ENCODE results near the gene ABHD16A. TPM values are rescaled to one million over a fixed set of nuclear protein-coding genes. Genes with fewer than 3 reads are reported as not detected.

Gene ABHD16A
- total RNA-seq, 1 donor = 43.4 TPM

- no peaks in the 10 kb centered on the region for H3K4me1 ChIP-seq (ENCODE audit: insufficient read depth, low read length)
These were observed 5.1 kb upstream of the ABHD16A start for GRCh38 chr6:31708224-31708623.

GRCh38 chr6:31707701-31708100, 4.6 kb upstream of the ABHD16A start:
- H3K27me3 ChIP-seq (ENCODE audit: insufficient read depth, low read length) = peaks cover 6% of the 10 kb centered on the region
- no peak overlapping the region for H3K4me3 ChIP-seq (ENCODE audit: insufficient read depth, low read length)
- H3K4me2 ChIP-seq (ENCODE audit: insufficient read depth, low read length) = no peak overlapping the region

More at GRCh38 chr6:31708224-31708623, 5.1 kb upstream of the ABHD16A start:
- Histone ChIP-seq H3K4me3 (ENCODE audit: insufficient read depth, low read length) (no peak overlapping the region), H3K27ac (ENCODE audit: low read depth, low read length) (no peak overlapping the region), H3K9me3 (ENCODE audit: low read depth, low read length) (no peaks in the 10 kb centered on the region), H3K79me2 (ENCODE audit: insufficient read depth, low read length) (no peaks in the 10 kb centered on the region), H3K36me3 (ENCODE audit: insufficient read depth, low read length) (no peaks in the 10 kb centered on the region), H3K27me3 (ENCODE audit: insufficient read depth, low read length) (peaks cover 6% of the 10 kb centered on the region), H3K4me2 (ENCODE audit: insufficient read depth, low read length) (no peak overlapping the region), H4K20me1 (ENCODE audit: insufficient read depth, low read length) (no peaks in the 10 kb centered on the region), H2AFZ (ENCODE audit: low read length) (no peak overlapping the region)
- DNase-seq (ENCODE audit: insufficient read length, low spot score, missing footprints) = no peak
- TF ChIP-seq CTCF (IDR thresholded peaks at IDR 0.05; ENCODE audit: extremely low read depth, low read depth, low read length) = no peak

GRCh38 chr6:31706599-31706998, 3.5 kb upstream of the ABHD16A start, which contains the start of gene LY6G6F:
TSS of gene LY6G6F (plus strand) at chr6:31706866. CDS start at chr6:31706907, 41 bp downstream.
- Histone ChIP-seq H3K27ac (ENCODE audit: low read depth, low read length) (no peak within 1 kb of the TSS), H3K27me3 (ENCODE audit: insufficient read depth, low read length) (no peaks in the 10 kb centered on the region), H3K4me3 (ENCODE audit: insufficient read depth, low read length) (no peak within 1 kb of the TSS), H2AFZ (ENCODE audit: low read length) (no peak within 1 kb of the TSS), H3K4me2 (ENCODE audit: insufficient read depth, low read length) (no peak within 1 kb of the TSS), H3K9me3 (ENCODE audit: low read depth, low read length) (no peaks in the 10 kb centered on the region), H3K4me1 (ENCODE audit: insufficient read depth, low read length) (peaks cover 8% of the 10 kb centered on the region), H3K79me2 (ENCODE audit: insufficient read depth, low read length) (peaks cover 13% of the 10 kb centered on the region), H4K20me1 (ENCODE audit: insufficient read depth, low read length) (peaks cover 4% of the 10 kb centered on the region), H3K36me3 (ENCODE audit: insufficient read depth, low read length) (no peaks in the 10 kb centered on the region)
- no peak for DNase-seq (ENCODE audit: insufficient read length, low spot score, missing footprints)
- TF ChIP-seq CTCF (IDR thresholded peaks at IDR 0.05; ENCODE audit: extremely low read depth, low read depth, low read length) = no peak

More at GRCh38 chr6:31707701-31708100, 4.6 kb upstream of the ABHD16A start:
- TF ChIP-seq CTCF (IDR thresholded peaks at IDR 0.05; ENCODE audit: extremely low read depth, low read depth, low read length) = no peak
- DNase-seq (ENCODE audit: insufficient read length, low spot score, missing footprints) = peak; percentile 60
- H3K79me2 ChIP-seq (ENCODE audit: insufficient read depth, low read length) = peaks cover 2% of the 10 kb centered on the region
- H2AFZ ChIP-seq (ENCODE audit: low read length) = no peak overlapping the region
- H4K20me1 ChIP-seq (ENCODE audit: insufficient read depth, low read length) = no peaks in the 10 kb centered on the region
- H3K9me3 ChIP-seq (ENCODE audit: low read depth, low read length) = no peaks in the 10 kb centered on the region
- no peak overlapping the region for H3K27ac ChIP-seq (ENCODE audit: low read depth, low read length)
- H3K4me1 ChIP-seq (ENCODE audit: insufficient read depth, low read length) = no peaks in the 10 kb centered on the region
- no peaks in the 10 kb centered on the region for H3K36me3 ChIP-seq (ENCODE audit: insufficient read depth, low read length)

GRCh38 chr6:31705931-31706330, 2.8 kb upstream of the ABHD16A start:
- Histone ChIP-seq H3K36me3 (ENCODE audit: insufficient read depth, low read length) (no peaks in the 10 kb centered on the region), H3K4me2 (ENCODE audit: insufficient read depth, low read length) (no peak overlapping the region), H3K27ac (ENCODE audit: low read depth, low read length) (no peak overlapping the region), H4K20me1 (ENCODE audit: insufficient read depth, low read length) (peaks cover 6% of the 10 kb centered on the region), H2AFZ (ENCODE audit: low read length) (no peak overlapping the region), H3K4me1 (ENCODE audit: insufficient read depth, low read length) (peaks cover 10% of the 10 kb centered on the region), H3K9me3 (ENCODE audit: low read depth, low read length) (no peaks in the 10 kb centered on the region), H3K4me3 (ENCODE audit: insufficient read depth, low read length) (no peak overlapping the region), H3K79me2 (ENCODE audit: insufficient read depth, low read length) (peaks cover 19% of the 10 kb centered on the region), H3K27me3 (ENCODE audit: insufficient read depth, low read length) (no peaks in the 10 kb centered on the region)
- no peak for TF ChIP-seq CTCF (IDR thresholded peaks at IDR 0.05; ENCODE audit: extremely low read depth, low read depth, low read length)
- no peak for DNase-seq (ENCODE audit: insufficient read length, low spot score, missing footprints)

All from osteoblast (primary cell).